22Rv1 (cell line): ENCODE measurements around the gene CA14.
"Not testable (repeated sequence)": the region's sequence is repeated elsewhere in the genome, so short reads cannot be mapped to it uniquely, and the experiment has no call there.

Experiments
- H3K27ac ChIP-seq: fragments of 450-650 bp; 2 replicates; pipeline ENCODE4 v1.5.1; 2017
- ZFX ChIP-seq: fragments of 450-650 bp; IDR thresholded peaks from 2 replicates; pipeline ENCODE4 v1.6.1; 2017; ENCODE audit warnings: antibody characterized with exemption, borderline replicate concordance
- TF ChIP-seq, protein P1 (sequence below): fragments of 450-650 bp; IDR thresholded peaks from 2 replicates; pipeline ENCODE4 v1.5.1; 2017; ENCODE audit warnings: mild to moderate bottlenecking

CA14 gene

DNA sequence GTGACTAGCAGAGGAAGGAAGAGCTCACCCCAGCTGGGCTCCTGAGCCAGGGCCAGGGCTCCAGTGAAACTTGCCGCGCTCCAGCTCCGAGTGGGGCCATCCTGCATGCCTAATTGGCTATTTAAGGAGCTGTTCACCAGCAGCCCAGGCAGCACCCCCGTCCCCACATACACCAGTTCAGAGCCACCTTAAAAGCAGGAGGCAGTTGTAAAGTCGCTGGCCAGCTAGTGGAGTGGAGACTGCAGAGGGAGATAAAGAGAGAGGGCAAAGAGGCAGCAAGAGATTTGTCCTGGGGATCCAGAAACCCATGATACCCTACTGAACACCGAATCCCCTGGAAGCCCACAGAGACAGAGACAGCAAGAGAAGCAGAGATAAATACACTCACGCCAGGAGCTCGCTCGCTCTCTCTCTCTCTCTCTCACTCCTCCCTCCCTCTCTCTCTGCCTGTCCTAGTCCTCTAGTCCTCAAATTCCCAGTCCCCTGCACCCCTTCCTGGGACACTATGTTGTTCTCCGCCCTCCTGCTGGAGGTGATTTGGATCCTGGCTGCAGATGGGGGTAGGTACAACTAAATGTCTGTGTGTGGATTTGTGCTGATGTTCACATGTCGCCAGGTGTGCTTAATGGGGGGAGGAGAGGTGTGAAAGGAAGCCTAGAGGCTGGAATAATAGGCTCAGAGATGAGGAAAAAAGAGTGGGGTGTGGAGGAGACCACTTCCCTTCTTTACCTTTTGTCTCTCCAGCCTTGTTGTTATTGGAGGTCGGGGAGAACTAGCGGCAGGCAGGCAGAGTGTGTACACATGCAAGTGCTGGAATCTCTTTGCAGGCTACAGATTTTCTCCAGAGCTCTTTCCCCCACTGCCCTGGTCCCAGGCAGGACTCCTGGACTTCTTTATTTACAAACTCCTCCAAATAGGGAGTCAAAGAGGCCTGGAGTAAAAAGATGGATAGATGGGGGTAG lies at the start of gene CA14:
Gene CA14, plus strand, starts transcription at position 151 of the 962 bp plus-strand sequence. Its CDS starts 355 bp downstream, at position 506.
- TF ChIP-seq, protein P1, sequence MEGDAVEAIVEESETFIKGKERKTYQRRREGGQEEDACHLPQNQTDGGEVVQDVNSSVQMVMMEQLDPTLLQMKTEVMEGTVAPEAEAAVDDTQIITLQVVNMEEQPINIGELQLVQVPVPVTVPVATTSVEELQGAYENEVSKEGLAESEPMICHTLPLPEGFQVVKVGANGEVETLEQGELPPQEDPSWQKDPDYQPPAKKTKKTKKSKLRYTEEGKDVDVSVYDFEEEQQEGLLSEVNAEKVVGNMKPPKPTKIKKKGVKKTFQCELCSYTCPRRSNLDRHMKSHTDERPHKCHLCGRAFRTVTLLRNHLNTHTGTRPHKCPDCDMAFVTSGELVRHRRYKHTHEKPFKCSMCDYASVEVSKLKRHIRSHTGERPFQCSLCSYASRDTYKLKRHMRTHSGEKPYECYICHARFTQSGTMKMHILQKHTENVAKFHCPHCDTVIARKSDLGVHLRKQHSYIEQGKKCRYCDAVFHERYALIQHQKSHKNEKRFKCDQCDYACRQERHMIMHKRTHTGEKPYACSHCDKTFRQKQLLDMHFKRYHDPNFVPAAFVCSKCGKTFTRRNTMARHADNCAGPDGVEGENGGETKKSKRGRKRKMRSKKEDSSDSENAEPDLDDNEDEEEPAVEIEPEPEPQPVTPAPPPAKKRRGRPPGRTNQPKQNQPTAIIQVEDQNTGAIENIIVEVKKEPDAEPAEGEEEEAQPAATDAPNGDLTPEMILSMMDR = no peak
- TF ChIP-seq ZFX = no peak
- H3K27ac ChIP-seq = no peak within 1 kb of the TSS

GRCh38 chr1:150208460-150208859 lies 49.1 kb upstream of the CA14 start:
- H3K27ac ChIP-seq = not testable (repeated sequence)

DNA sequence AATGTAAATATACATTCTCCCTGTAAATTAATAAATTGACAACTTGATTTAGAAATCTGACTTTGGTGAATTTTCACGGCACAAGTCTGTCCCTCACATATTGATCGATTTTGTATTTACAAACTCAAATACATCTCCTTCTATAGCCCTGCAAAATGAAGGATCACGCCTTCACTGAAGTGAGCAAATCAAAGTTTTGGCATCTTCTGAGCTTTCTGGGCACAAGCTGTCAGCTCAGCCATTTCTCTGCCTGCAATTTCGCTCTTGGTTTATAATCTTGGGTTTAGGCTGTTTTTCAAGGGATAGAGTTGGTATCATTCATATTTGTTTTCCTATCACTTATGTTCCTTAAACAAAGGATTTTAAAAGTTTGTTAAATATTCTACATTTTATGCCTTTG lies 47.5 kb upstream of the CA14 start:
- TF ChIP-seq ZFX = no peak
- TF ChIP-seq, protein P1 = no peak
- H3K27ac ChIP-seq = no peak overlapping the region

GRCh38 chr1:150210706-150211105 lies 46.9 kb upstream of the CA14 start:
- no peak overlapping the region for H3K27ac ChIP-seq
- TF ChIP-seq, protein P1 = no peak
- no peak for TF ChIP-seq ZFX

- TF ChIP-seq ZFX = no peak
- TF ChIP-seq, protein P1 = no peak
- H3K27ac ChIP-seq = no peak overlapping the region
Measured at GRCh38 chr1:150212070-150212469, 45.5 kb upstream of the CA14 start.

DNA sequence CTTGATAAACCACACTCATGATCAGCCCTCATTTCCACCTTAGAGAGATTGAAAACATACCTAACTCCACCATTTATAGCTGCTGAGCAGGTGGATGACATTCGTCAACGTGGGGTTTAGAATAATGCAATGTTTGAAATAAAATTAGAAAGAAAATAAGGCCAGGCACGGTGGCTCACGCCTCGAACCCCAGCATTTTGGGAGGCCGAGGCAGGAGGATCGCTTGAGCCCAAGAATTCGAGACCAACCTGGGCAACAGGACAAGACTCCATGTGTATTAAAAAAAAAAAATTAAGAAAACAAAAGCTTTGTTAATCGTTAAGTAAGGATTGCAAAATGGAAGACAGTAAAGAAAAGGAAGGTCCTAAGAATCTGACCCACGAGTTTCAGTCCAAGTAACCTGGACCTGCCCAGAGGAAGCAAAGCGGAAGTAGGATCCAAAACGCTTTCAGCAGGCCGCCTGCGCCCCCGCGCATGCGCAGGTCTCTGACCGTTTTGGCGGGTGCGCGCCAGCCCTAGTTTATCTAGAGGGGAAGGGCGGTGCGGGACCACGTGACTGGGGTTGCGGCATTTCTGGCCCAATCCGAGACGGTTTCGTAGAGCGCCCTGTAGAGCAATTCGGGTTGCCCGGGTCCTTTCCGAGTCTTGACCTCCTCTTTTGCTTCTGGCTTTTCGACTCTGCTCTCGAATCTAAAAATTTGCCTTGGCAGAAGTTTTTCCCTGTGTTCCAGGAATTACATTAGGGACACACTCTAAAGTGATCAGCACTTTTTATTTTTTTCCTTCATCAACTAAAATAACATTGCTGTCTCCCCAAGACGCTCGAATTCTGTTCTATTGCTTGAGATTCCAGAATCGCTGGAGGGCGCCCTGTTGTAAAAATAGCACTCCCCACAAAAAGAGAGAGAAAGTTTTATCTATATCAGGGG lies 44.1 kb upstream of the CA14 start:
- H3K27ac ChIP-seq = peak overlapping the region; percentile 72
- no peak for TF ChIP-seq ZFX
- TF ChIP-seq, protein P1 = peak; percentile 34

DNA sequence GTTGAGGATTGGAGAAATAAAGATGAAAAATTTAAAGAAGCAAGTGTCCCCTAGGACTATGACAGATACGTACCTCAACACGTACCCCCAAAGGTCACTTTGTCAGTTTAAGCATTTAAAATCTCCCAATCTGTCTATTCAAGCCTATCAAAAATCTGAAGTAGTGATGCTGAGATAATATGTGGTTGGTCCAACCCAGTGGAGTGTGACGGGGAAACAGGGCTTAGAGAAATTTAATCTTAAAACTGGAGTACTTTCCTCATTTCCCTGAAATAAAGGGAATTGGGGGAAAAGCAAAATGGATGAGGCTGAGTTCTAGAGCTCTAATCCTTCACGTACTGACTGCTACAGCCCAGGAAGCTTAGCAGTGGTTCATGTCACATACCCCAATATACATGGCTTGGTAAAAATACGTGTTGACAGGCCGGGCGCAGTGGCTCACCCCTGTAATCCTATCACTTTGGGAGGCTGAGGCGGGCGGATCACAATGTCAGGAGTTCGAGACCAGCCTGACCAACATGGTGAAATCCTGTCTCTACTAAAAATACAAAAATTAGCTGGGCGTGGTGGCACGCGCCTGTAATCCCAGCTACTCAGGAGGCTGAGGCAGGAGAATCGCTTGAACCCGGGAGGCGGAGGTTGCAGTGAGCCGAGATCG lies 43.3 kb upstream of the CA14 start:
- TF ChIP-seq, protein P1 = peak; percentile 1; the same call in 1 of the 2 replicates
- peak overlapping the region; percentile 72 for H3K27ac ChIP-seq

- not testable (repeated sequence) for H3K27ac ChIP-seq
Measured at GRCh38 chr1:150215855-150216254, 41.7 kb upstream of the CA14 start.
